HEK293 (cell line): ENCODE measurements around the gene M1AP.
A peak's percentile ranks its signal among the peaks of the same experiment; 100 is the strongest.

Experiments used
- CTCF ChIA-PET: fragments of 350-600 bp; formaldehyde crosslinking; extraction: SDS; loops from one replicate; lab custom pipeline; 2021; ENCODE audit warnings: antibody characterized with exemption; lab: Yijun Ruan, JAX
- POLR2A ChIA-PET: fragments of 300-600 bp; formaldehyde crosslinking; extraction: SDS; loops from one replicate; lab custom pipeline; 2020; ENCODE audit warnings: antibody characterized with exemption, inconsistent platforms; lab: Yijun Ruan, JAX
- H3K27ac ChIP-seq: fragments of 200-500 bp; sonication (Bioruptor generic); 2 replicates; pipeline ENCODE4 v1.5.1; 2014; ENCODE audit warnings: low read depth, low read length, control low read depth, inconsistent platforms; ENCODE audit errors: extremely low read depth
- H3K36me3 ChIP-seq, 2 experiments: fragments of 200-500 bp in 1 of 2; sonication (Bioruptor generic) in 1 of 2; 1 replicate in 1 of 2; 2 replicates in 1 of 2; pipeline ENCODE4 v1.5.1; 2014 to 2017; ENCODE audit warnings: inconsistent platforms in 2 of 2, low read length in 2 of 2; ENCODE audit not compliant: control insufficient read depth in 2 of 2, insufficient read depth in 1 of 2
- H3K4me1 ChIP-seq: fragments of 200-500 bp; sonication (Bioruptor generic); 2 replicates; pipeline ENCODE4 v1.5.1; 2014; ENCODE audit warnings: mild to moderate bottlenecking, low read length, inconsistent platforms; ENCODE audit not compliant: control insufficient read depth, insufficient read depth
- H3K4me3 ChIP-seq: 2 replicates; pipeline ENCODE4 v1.5.1; 2011; ENCODE audit warnings: low read depth, mild to moderate bottlenecking, control low read depth, low read length, moderate library complexity
- H3K9me3 ChIP-seq: fragments of 200-500 bp; sonication (Bioruptor generic); 2 replicates; pipeline ENCODE4 v1.5.1; 2014; ENCODE audit warnings: low read depth, low read length, inconsistent platforms; ENCODE audit not compliant: control insufficient read depth, insufficient read depth
- CTCF ChIP-seq: fragments of 450-650 bp; formaldehyde crosslinking; IDR thresholded peaks from 2 replicates; pipeline ENCODE4 v1.5.1; 2016; ENCODE audit warnings: missing biosample characterization, missing genetic modification characterization
- EGR2 ChIP-seq: fragments of 450-650 bp; formaldehyde crosslinking; IDR thresholded peaks from 2 replicates; pipeline ENCODE4 v1.5.1; 2016; ENCODE audit warnings: low read depth, missing biosample characterization, missing genetic modification characterization
- GLIS2 ChIP-seq: fragments of 450-650 bp; formaldehyde crosslinking; IDR thresholded peaks from 2 replicates; pipeline ENCODE4 v1.5.1; 2016; ENCODE audit warnings: missing biosample characterization, missing genetic modification characterization
- KLF1 ChIP-seq: fragments of 450-650 bp; formaldehyde crosslinking; IDR thresholded peaks from 2 replicates; pipeline ENCODE4 v1.5.1; 2016; ENCODE audit warnings: missing biosample characterization, missing genetic modification characterization
- KLF10 ChIP-seq: fragments of 450-650 bp; IDR thresholded peaks from 2 replicates; pipeline ENCODE4 v1.5.1; 2018; ENCODE audit warnings: missing biosample characterization, mild to moderate bottlenecking, missing genetic modification characterization
- KLF7 ChIP-seq: fragments of 450-650 bp; formaldehyde crosslinking; IDR thresholded peaks from 2 replicates; pipeline ENCODE4 v1.5.1; 2016; ENCODE audit warnings: missing biosample characterization, missing genetic modification characterization, borderline replicate concordance
- KLF8 ChIP-seq: fragments of 450-650 bp; formaldehyde crosslinking; IDR thresholded peaks from 2 replicates; pipeline ENCODE4 v1.5.1; 2016; ENCODE audit warnings: missing biosample characterization, missing genetic modification characterization
- MEIS1 ChIP-seq: sonication (generic); formaldehyde crosslinking; IDR thresholded peaks from 2 replicates; pipeline ENCODE4 v1.8.1; 2022; ENCODE audit warnings: missing genetic modification reagents, mild to moderate bottlenecking, borderline replicate concordance
- SETDB1 ChIP-seq: IDR thresholded peaks from one replicate; pipeline ENCODE4 v1.6.1; 2017; ENCODE audit warnings: mild to moderate bottlenecking, low read length, moderate library complexity, mixed read lengths; ENCODE audit not compliant: insufficient read length
- SP2 ChIP-seq: fragments of 450-650 bp; formaldehyde crosslinking; IDR thresholded peaks from 2 replicates; pipeline ENCODE4 v1.5.1; 2016; ENCODE audit warnings: missing biosample characterization, missing genetic modification characterization
- YY2 ChIP-seq: fragments of 450-650 bp; formaldehyde crosslinking; IDR thresholded peaks from 2 replicates; pipeline ENCODE4 v1.5.1; 2016; ENCODE audit warnings: missing biosample characterization, missing genetic modification characterization
- ZBTB17 ChIP-seq: fragments of 450-650 bp; formaldehyde crosslinking; IDR thresholded peaks from 2 replicates; pipeline ENCODE4 v1.5.1; 2016; ENCODE audit warnings: missing biosample characterization, missing genetic modification characterization
- ZBTB8A ChIP-seq: fragments of 450-650 bp; formaldehyde crosslinking; IDR thresholded peaks from 2 replicates; pipeline ENCODE4 v1.5.1; 2016; ENCODE audit warnings: missing biosample characterization, missing genetic modification characterization
- ZFHX2 ChIP-seq: fragments of 450-650 bp; formaldehyde crosslinking; conservative IDR thresholded peaks from 2 replicates; pipeline ENCODE4 v1.5.1; 2016; ENCODE audit warnings: missing biosample characterization, missing genetic modification characterization
- ZFP37 ChIP-seq: fragments of 450-650 bp; formaldehyde crosslinking; IDR thresholded peaks from 2 replicates; pipeline ENCODE4 v1.5.1; 2016; ENCODE audit warnings: missing biosample characterization, missing genetic modification characterization
- ZNF10 ChIP-seq: fragments of 450-650 bp; formaldehyde crosslinking; IDR thresholded peaks from 2 replicates; pipeline ENCODE4 v1.5.1; 2017; ENCODE audit warnings: missing biosample characterization, missing genetic modification characterization
- ZNF114 ChIP-seq: fragments of 450-650 bp; formaldehyde crosslinking; IDR thresholded peaks from 2 replicates; pipeline ENCODE4 v1.5.0; 2017; ENCODE audit warnings: missing biosample characterization, missing genetic modification characterization
- ZNF140 ChIP-seq: fragments of 450-650 bp; formaldehyde crosslinking; IDR thresholded peaks from 2 replicates; pipeline ENCODE4 v1.5.1; 2016; ENCODE audit warnings: missing biosample characterization, missing genetic modification characterization
- ZNF214 ChIP-seq: fragments of 450-650 bp; formaldehyde crosslinking; IDR thresholded peaks from 2 replicates; pipeline ENCODE4 v1.5.1; 2017; ENCODE audit warnings: missing biosample characterization, mild to moderate bottlenecking, missing genetic modification characterization, borderline replicate concordance
- ZNF23 ChIP-seq: fragments of 450-650 bp; formaldehyde crosslinking; IDR thresholded peaks from 2 replicates; pipeline ENCODE4 v1.5.1; 2016; ENCODE audit warnings: missing biosample characterization, missing genetic modification characterization, borderline replicate concordance
- ZNF398 ChIP-seq: fragments of 450-650 bp; formaldehyde crosslinking; IDR thresholded peaks from 2 replicates; pipeline ENCODE4 v1.5.1; 2017; ENCODE audit warnings: missing biosample characterization, missing genetic modification characterization
- ZNF529 ChIP-seq: fragments of 450-650 bp; formaldehyde crosslinking; IDR thresholded peaks from 2 replicates; pipeline ENCODE4 v1.5.1; 2017; ENCODE audit warnings: missing genetic modification characterization, missing biosample characterization; ENCODE audit not compliant: insufficient replicate concordance
- ZNF571 ChIP-seq: fragments of 450-650 bp; formaldehyde crosslinking; IDR thresholded peaks from 2 replicates; pipeline ENCODE4 v1.5.0; 2017; ENCODE audit warnings: missing biosample characterization, missing genetic modification characterization
- ZNF596 ChIP-seq: fragments of 450-650 bp; IDR thresholded peaks from 2 replicates; pipeline ENCODE4 v1.5.0; 2018; ENCODE audit warnings: missing biosample characterization, mild to moderate bottlenecking, missing genetic modification characterization, moderate library complexity
- ZNF654 ChIP-seq: fragments of 450-650 bp; formaldehyde crosslinking; IDR thresholded peaks from 2 replicates; pipeline ENCODE4 v1.5.1; 2016; ENCODE audit warnings: low read depth, missing biosample characterization, missing genetic modification characterization
- ZNF658 ChIP-seq: fragments of 450-650 bp; formaldehyde crosslinking; IDR thresholded peaks from 2 replicates; pipeline ENCODE4; 2016; ENCODE audit warnings: missing biosample characterization, missing genetic modification characterization
- ZNF707 ChIP-seq: fragments of 450-650 bp; formaldehyde crosslinking; IDR thresholded peaks from 2 replicates; pipeline ENCODE4 v1.5.1; 2016; ENCODE audit warnings: missing biosample characterization, missing genetic modification characterization
- ZNF792 ChIP-seq: fragments of 450-650 bp; formaldehyde crosslinking; IDR thresholded peaks from 2 replicates; pipeline ENCODE4 v1.5.1; 2016; ENCODE audit warnings: missing biosample characterization, missing genetic modification characterization
- ZNF830 ChIP-seq: fragments of 450-650 bp; IDR thresholded peaks from 2 replicates; pipeline ENCODE4 v1.5.0; 2018; ENCODE audit warnings: missing biosample characterization, missing genetic modification characterization, low read depth, mild to moderate bottlenecking, moderate library complexity
- ZNF837 ChIP-seq: fragments of 450-650 bp; formaldehyde crosslinking; IDR thresholded peaks from 2 replicates; pipeline ENCODE4 v1.5.1; 2016; ENCODE audit warnings: missing biosample characterization, missing genetic modification characterization

Gene M1AP

DNA sequence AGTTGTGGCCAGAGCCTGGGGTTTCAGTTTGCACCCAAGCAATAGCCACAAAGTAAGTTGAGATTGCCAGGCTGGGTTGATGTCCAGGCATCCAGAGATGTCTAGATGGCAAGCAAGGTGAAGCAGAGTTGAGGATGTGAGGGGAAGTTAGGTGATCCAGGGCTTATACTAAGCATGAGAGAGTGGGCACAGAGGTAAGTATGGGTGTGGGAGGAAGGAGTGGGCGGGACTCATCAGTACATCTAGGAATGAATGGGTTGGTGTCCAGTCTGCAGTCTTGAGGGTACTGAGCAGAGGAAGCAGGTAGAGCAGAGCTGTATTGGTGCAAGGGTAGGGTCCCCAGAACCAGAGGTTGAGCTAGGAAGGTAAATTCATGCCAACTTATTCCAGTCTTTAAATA, 7.4 kb upstream of the M1AP start:
- POLR2A ChIA-PET, result no interaction called here
- TF ChIP-seq ZFHX2 (peak; percentile 78), ZNF830 (no peak), CTCF (tag by site-specific recombination) (no peak), EGR2 (tag by site-specific recombination) (peak; percentile 69), ZNF837 (tag by site-specific recombination) (no peak), ZNF658 (no peak), ZFP37 (tag by site-specific recombination) (no peak), ZNF214 (no peak), ZNF596 (tag by site-specific recombination) (no peak), ZNF398 (tag by site-specific recombination) (no peak), ZNF571 (no peak), ZNF707 (tag by site-specific recombination) (no peak)
- Histone ChIP-seq H3K36me3 (peaks cover 0 to 42% of the 10 kb centered on the region in 2 experiments; a peak in 1 of 3 replicates), H3K9me3 (no peaks in the 10 kb centered on the region), H3K4me1 (no peaks in the 10 kb centered on the region), H3K4me3 (no peak overlapping the region), H3K27ac (no peak overlapping the region)
- CTCF ChIA-PET, result interaction anchor here (0.6 to 0.9 kb wide), 2 partner anchors 22 to 1213 kb away, joined by 3 to 5 read pairs; no protein-coding TSS in a partner anchor

- ChIA-PET POLR2A (interaction anchor here (0.6 to 1.3 kb wide), 8 partner anchors 9 to 476 kb away, joined by 3 to 11 read pairs (median 4); no protein-coding TSS in a partner anchor), CTCF (interaction anchor here (0.6 to 1.2 kb wide), 5 partner anchors 11 to 96 kb away, joined by 3 to 4 read pairs (median 3); no protein-coding TSS in a partner anchor)
- peak within 1 kb of the TSS; percentile 67 for H3K4me3 ChIP-seq
- H3K27ac ChIP-seq, result peak within 1 kb of the TSS; percentile 40; the same call in 1 of the 2 replicates
- H3K36me3 ChIP-seq, result peaks cover 0 to 29% of the 10 kb centered on the region in 2 experiments; a peak in 1 of 3 replicates
- H3K4me1 ChIP-seq, result no peaks in the 10 kb centered on the region
- H3K9me3 ChIP-seq, result no peaks in the 10 kb centered on the region
- TF ChIP-seq KLF1 (tag by site-specific recombination) (peak; percentile 93), ZBTB17 (tag by site-specific recombination) (no peak; the same call in 1 of the 2 replicates), SP2 (tag by site-specific recombination) (peak; percentile 91), ZNF23 (tag by site-specific recombination) (no peak), KLF10 (no peak), ZNF140 (tag by site-specific recombination) (no peak), YY2 (tag by site-specific recombination) (peak; percentile 56; the same call in 1 of the 2 replicates), MEIS1 (CRISPR knock-in tag) (no peak), ZNF792 (tag by site-specific recombination) (no peak), ZNF529 (tag by site-specific recombination) (no peak), GLIS2 (tag by site-specific recombination) (no peak), ZBTB8A (tag by site-specific recombination) (peak; percentile 97), ZFHX2 (peak; percentile 99), KLF7 (0 out of 2 replicates have a peak, but pooled peaks have one; percentile 56), KLF8 (tag by site-specific recombination) (peak; percentile 59; the same call in 1 of the 2 replicates), ZNF114 (tag by site-specific recombination) (no peak), ZNF654 (tag by site-specific recombination) (no peak), SETDB1 (no peak), CTCF (tag by site-specific recombination) (0 out of 2 replicates have a peak, but pooled peaks have one; percentile 6), ZNF10 (peak; percentile 10; the same call in 1 of the 2 replicates)
Measured at GRCh38 chr2:74653985-74654882, 6.1 kb upstream of the M1AP start, which contains the start of gene SEMA4F. Gene SEMA4F, plus strand, starts transcription at chr2:74654247. Its CDS starts 130 bp downstream, at chr2:74654377.
